ENCODE data around the gene EIF6. TPM values are rescaled to one million over a fixed set of nuclear protein-coding genes. Genes with fewer than 3 reads are reported as not detected.

The EIF6 gene
- total and polyA plus RNA-seq, 2 experiments from 2014 or later, result 149 to 215 TPM

DNA sequence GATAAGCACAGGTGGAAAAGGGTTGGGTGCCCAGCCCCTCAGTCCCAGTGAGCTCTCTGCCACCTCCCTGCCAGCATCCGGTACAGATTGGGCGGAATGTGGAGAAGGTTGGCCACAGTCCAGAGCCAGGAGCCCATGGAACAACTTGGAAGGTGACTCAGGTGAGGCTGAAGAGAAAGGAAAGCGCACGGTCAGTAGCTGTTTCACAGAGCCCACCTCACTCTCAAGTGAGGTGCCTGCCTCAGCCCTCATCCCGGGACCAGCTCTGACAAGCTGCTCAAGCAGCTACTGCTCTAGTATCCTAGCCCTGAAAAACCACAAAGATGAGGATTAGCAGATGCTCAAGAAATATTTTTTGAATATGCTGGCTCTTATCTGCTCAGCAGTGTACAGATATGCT lies 5.5 kb downstream of the EIF6 start (continued):
- TF ChIP-seq, protein P1, sequence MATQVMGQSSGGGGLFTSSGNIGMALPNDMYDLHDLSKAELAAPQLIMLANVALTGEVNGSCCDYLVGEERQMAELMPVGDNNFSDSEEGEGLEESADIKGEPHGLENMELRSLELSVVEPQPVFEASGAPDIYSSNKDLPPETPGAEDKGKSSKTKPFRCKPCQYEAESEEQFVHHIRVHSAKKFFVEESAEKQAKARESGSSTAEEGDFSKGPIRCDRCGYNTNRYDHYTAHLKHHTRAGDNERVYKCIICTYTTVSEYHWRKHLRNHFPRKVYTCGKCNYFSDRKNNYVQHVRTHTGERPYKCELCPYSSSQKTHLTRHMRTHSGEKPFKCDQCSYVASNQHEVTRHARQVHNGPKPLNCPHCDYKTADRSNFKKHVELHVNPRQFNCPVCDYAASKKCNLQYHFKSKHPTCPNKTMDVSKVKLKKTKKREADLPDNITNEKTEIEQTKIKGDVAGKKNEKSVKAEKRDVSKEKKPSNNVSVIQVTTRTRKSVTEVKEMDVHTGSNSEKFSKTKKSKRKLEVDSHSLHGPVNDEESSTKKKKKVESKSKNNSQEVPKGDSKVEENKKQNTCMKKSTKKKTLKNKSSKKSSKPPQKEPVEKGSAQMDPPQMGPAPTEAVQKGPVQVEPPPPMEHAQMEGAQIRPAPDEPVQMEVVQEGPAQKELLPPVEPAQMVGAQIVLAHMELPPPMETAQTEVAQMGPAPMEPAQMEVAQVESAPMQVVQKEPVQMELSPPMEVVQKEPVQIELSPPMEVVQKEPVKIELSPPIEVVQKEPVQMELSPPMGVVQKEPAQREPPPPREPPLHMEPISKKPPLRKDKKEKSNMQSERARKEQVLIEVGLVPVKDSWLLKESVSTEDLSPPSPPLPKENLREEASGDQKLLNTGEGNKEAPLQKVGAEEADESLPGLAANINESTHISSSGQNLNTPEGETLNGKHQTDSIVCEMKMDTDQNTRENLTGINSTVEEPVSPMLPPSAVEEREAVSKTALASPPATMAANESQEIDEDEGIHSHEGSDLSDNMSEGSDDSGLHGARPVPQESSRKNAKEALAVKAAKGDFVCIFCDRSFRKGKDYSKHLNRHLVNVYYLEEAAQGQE (IDR thresholded peaks at IDR 0.05; ENCODE audit: unreplicated experiment), result no peak
- TF ChIP-seq JUNB (IDR thresholded peaks at IDR 0.05; ENCODE audit: unreplicated experiment) (no peak), STAT1 (IDR thresholded peaks at IDR 0.05; ENCODE audit: unreplicated experiment) (no peak), CREB1 (CRISPR knock-in tag; IDR thresholded peaks at IDR 0.05; ENCODE audit: low read depth) (no peak), EZH2phosphoT487 (IDR thresholded peaks at IDR 0.05; ENCODE audit: unreplicated experiment) (no peak), POLR2AphosphoS5 (IDR thresholded peaks at IDR 0.05; ENCODE audit: low read depth) (no peak), NANOG (IDR thresholded peaks at IDR 0.05; ENCODE audit: borderline replicate concordance) (no peak)
- TF ChIP-seq, protein P2, sequence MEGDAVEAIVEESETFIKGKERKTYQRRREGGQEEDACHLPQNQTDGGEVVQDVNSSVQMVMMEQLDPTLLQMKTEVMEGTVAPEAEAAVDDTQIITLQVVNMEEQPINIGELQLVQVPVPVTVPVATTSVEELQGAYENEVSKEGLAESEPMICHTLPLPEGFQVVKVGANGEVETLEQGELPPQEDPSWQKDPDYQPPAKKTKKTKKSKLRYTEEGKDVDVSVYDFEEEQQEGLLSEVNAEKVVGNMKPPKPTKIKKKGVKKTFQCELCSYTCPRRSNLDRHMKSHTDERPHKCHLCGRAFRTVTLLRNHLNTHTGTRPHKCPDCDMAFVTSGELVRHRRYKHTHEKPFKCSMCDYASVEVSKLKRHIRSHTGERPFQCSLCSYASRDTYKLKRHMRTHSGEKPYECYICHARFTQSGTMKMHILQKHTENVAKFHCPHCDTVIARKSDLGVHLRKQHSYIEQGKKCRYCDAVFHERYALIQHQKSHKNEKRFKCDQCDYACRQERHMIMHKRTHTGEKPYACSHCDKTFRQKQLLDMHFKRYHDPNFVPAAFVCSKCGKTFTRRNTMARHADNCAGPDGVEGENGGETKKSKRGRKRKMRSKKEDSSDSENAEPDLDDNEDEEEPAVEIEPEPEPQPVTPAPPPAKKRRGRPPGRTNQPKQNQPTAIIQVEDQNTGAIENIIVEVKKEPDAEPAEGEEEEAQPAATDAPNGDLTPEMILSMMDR (conservative IDR thresholded peaks at IDR 0.05; ENCODE audit: low read depth in 2 of 2), result no peak
- TF ChIP-seq, protein P3, sequence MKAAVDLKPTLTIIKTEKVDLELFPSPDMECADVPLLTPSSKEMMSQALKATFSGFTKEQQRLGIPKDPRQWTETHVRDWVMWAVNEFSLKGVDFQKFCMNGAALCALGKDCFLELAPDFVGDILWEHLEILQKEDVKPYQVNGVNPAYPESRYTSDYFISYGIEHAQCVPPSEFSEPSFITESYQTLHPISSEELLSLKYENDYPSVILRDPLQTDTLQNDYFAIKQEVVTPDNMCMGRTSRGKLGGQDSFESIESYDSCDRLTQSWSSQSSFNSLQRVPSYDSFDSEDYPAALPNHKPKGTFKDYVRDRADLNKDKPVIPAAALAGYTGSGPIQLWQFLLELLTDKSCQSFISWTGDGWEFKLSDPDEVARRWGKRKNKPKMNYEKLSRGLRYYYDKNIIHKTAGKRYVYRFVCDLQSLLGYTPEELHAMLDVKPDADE (IDR thresholded peaks at IDR 0.05), result no peak

DNA sequence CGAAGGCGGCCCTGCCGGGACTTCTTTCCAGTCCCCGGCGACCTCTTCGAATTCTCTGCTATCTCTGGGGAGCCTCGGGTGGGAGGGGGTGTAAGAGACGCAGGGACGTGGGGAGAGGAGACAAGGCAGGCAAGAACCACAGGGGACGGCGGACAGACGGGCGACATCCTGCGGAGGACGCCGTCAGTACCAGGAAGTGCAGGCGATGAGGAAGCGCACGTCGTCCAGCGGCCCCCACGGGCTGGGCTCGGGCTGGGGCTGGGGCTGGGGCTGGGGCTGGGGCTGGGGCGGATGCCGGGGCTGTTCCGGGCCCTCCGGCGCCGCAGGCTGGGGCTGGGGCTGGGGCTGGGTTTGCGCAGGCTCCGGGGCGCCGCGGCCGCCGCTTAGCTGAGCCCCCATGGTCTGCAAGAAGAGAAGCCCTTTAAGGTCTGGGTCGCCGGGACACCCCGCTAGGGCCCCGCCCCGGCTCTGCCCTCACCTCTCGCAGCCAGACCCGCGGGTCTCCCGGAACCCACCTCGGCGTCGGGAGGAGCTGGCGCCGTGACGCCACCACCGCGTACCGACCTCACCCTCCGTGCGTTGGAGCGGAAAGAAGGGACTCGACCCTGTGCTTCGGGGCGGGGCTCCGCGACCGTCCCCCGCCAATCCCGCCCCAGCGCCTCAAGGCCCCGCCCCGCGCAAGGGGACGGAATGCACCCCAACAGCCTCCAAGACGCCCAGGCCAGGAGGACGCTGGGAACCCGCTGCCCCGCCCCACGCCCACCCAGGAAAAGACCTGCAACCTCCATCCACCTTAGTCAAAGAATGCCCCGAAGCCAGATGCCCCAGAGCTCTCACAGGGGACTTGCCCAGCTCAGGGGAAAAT lies 6.8 kb downstream of the EIF6 start, which contains the start of gene MMP24OS:
Gene MMP24OS (minus strand): TSS at position 592 of the 865 bp plus-strand sequence. CDS start 193 bp downstream, at position 399.
- peaks cover 26% of the 10 kb centered on the region for H3K79me2 ChIP-seq (replicated peaks; ENCODE audit: insufficient read depth)
- peak within 1 kb of the TSS; percentile 83 for H3K4me3 ChIP-seq
- ATAC-seq (peak; percentile 85), DNase-seq (ENCODE audit: low spot score) (peak; percentile 95)
- peak within 1 kb of the TSS; percentile 98 for H3K27ac ChIP-seq (ENCODE audit: low read depth)
- Mint-ChIP-seq H3K4me1 (peaks cover 11% of the 10 kb centered on the region; the same call in 2 of the 3 replicates), H3K36me3 (ENCODE audit: low read depth) (peaks cover 46% of the 10 kb centered on the region), H3K4me3 (peak within 1 kb of the TSS; percentile 86), H3K27me3 (ENCODE audit: insufficient read depth, low read depth, poor library complexity) (peaks cover 37% of the 10 kb centered on the region), H3K9me3 (no peaks in the 10 kb centered on the region; the same call in 2 of the 3 replicates), H3K27ac (peak within 1 kb of the TSS; percentile 96)
- peaks cover 11% of the 10 kb centered on the region; the same call in 1 of the 2 replicates for H3K4me1 ChIP-seq (ENCODE audit: insufficient read depth)
- H3K9me2 ChIP-seq (ENCODE audit: insufficient read depth), result no peaks in the 10 kb centered on the region
- no peak within 1 kb of the TSS for H2AFZ ChIP-seq
- TF ChIP-seq, protein P3 (IDR thresholded peaks at IDR 0.05), result 0 out of 2 replicates have a peak, but pooled peaks have one; percentile 11
- TF ChIP-seq CREB1 (CRISPR knock-in tag; IDR thresholded peaks at IDR 0.05; ENCODE audit: low read depth) (peak; percentile 83), JUNB (IDR thresholded peaks at IDR 0.05; ENCODE audit: unreplicated experiment) (no peak), POLR2AphosphoS5 (IDR thresholded peaks at IDR 0.05; ENCODE audit: low read depth) (peak; percentile 96)
- TF ChIP-seq, protein P2 (conservative IDR thresholded peaks at IDR 0.05; ENCODE audit: low read depth in 2 of 2), result peak in 1 of 2 experiments; percentile 42; a peak in 2 of 4 replicates
- H3F3A ChIP-seq (replicated peaks; ENCODE audit: low read depth), result peaks cover 41% of the 10 kb centered on the region
- peaks cover 14% of the 10 kb centered on the region for H3K36me3 ChIP-seq (ENCODE audit: insufficient read depth)
- peak within 1 kb of the TSS; percentile 97 for H3K4me2 ChIP-seq
- H4K20me1 ChIP-seq (replicated peaks; ENCODE audit: insufficient read depth), result 0 out of 2 replicates have a peak, but pooled peaks cover 17% of the 10 kb centered on the region
- H3K27me3 ChIP-seq (ENCODE audit: insufficient read depth), result no peaks in the 10 kb centered on the region
